ENCODE data around the gene CDK15.

GRCh38 chr2:201866643-201867473 is 60.5 kb downstream of the CDK15 start:
- no peak for TF ChIP-seq POLR2A (IDR thresholded peaks at IDR 0.05)
- TF ChIP-seq, protein P1, sequence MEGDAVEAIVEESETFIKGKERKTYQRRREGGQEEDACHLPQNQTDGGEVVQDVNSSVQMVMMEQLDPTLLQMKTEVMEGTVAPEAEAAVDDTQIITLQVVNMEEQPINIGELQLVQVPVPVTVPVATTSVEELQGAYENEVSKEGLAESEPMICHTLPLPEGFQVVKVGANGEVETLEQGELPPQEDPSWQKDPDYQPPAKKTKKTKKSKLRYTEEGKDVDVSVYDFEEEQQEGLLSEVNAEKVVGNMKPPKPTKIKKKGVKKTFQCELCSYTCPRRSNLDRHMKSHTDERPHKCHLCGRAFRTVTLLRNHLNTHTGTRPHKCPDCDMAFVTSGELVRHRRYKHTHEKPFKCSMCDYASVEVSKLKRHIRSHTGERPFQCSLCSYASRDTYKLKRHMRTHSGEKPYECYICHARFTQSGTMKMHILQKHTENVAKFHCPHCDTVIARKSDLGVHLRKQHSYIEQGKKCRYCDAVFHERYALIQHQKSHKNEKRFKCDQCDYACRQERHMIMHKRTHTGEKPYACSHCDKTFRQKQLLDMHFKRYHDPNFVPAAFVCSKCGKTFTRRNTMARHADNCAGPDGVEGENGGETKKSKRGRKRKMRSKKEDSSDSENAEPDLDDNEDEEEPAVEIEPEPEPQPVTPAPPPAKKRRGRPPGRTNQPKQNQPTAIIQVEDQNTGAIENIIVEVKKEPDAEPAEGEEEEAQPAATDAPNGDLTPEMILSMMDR (IDR thresholded peaks at IDR 0.05 in 8 of 11, conservative IDR thresholded peaks at IDR 0.05 in 3 of 11): no peak
- no peak for TF ChIP-seq POLR2AphosphoS5 (IDR thresholded peaks at IDR 0.05)
